Activated T-cell treated with anti-CD3 and anti-CD28 coated beads, Interleukin-2, amount 50 U/mL, for 24 hours (primary cell): ENCODE measurements around the gene NCKAP5.
"Not testable (repeated sequence)": the region's sequence is repeated elsewhere in the genome, so short reads cannot be mapped to it uniquely, and the experiment has no call there.

Experiments used
- DNase-seq: peaks from one replicate; pipeline ENCODE4 v3.0.0-alpha.2; 2020
- H3K27ac Mint-ChIP-seq: 2 replicates; pipeline ENCODE4 v1.8.0; 2020; ENCODE audit warnings: mild to moderate bottlenecking, mixed read lengths
- H3K27me3 Mint-ChIP-seq: 2 replicates; pipeline ENCODE4 v1.8.0; 2020; ENCODE audit warnings: mixed read lengths
- H3K36me3 Mint-ChIP-seq: 2 replicates; pipeline ENCODE4 v1.8.0; 2020; ENCODE audit warnings: low read depth, mixed read lengths
- H3K4me1 Mint-ChIP-seq: 2 replicates; pipeline ENCODE4 v1.8.0; 2020; ENCODE audit warnings: low read depth, mixed read lengths
- H3K4me3 Mint-ChIP-seq: 2 replicates; pipeline ENCODE4 v1.8.0; 2020; ENCODE audit warnings: mild to moderate bottlenecking, moderate library complexity, mixed read lengths
- H3K9me3 Mint-ChIP-seq: 2 replicates; pipeline ENCODE4 v1.8.0; 2020; ENCODE audit warnings: mixed read lengths

The NCKAP5 gene

GRCh38 chr2:133229974-133230373 is 338.3 kb downstream of the NCKAP5 start:
- no peak overlapping the region for H3K27ac Mint-ChIP-seq
- H3K9me3 Mint-ChIP-seq = peaks cover 5% of the 10 kb centered on the region
- H3K27me3 Mint-ChIP-seq = no peaks in the 10 kb centered on the region
- no peak overlapping the region for H3K4me3 Mint-ChIP-seq
- no peak for DNase-seq
- H3K36me3 Mint-ChIP-seq = no peaks in the 10 kb centered on the region
- H3K4me1 Mint-ChIP-seq = no peaks in the 10 kb centered on the region

- Mint-ChIP-seq H3K27ac (no peak overlapping the region), H3K4me1 (no peaks in the 10 kb centered on the region), H3K27me3 (no peaks in the 10 kb centered on the region), H3K4me3 (no peak overlapping the region), H3K9me3 (peaks cover 4% of the 10 kb centered on the region), H3K36me3 (no peaks in the 10 kb centered on the region)
- no peak for DNase-seq
Measured at GRCh38 chr2:133223226-133223625, 345.0 kb downstream of the NCKAP5 start.

GRCh38 chr2:133221398-133221797 is 346.9 kb downstream of the NCKAP5 start:
- no peaks in the 10 kb centered on the region for H3K36me3 Mint-ChIP-seq
- H3K4me1 Mint-ChIP-seq = no peaks in the 10 kb centered on the region
- H3K27me3 Mint-ChIP-seq = no peaks in the 10 kb centered on the region
- no peak overlapping the region for H3K27ac Mint-ChIP-seq
- no peak overlapping the region for H3K4me3 Mint-ChIP-seq
- no peak for DNase-seq
- H3K9me3 Mint-ChIP-seq = peaks cover 5% of the 10 kb centered on the region

GRCh38 chr2:133218204-133218603 is 350.1 kb downstream of the NCKAP5 start:
- DNase-seq = no peak
- Mint-ChIP-seq H3K9me3 (peaks cover 10% of the 10 kb centered on the region), H3K27me3 (no peaks in the 10 kb centered on the region), H3K4me3 (no peak overlapping the region), H3K4me1 (no peaks in the 10 kb centered on the region), H3K36me3 (no peaks in the 10 kb centered on the region), H3K27ac (no peak overlapping the region)

- H3K4me1 Mint-ChIP-seq = no peaks in the 10 kb centered on the region
- no peak for DNase-seq
- H3K27ac Mint-ChIP-seq = no peak overlapping the region
- H3K27me3 Mint-ChIP-seq = no peaks in the 10 kb centered on the region
- H3K9me3 Mint-ChIP-seq = peaks cover 19% of the 10 kb centered on the region
- H3K36me3 Mint-ChIP-seq = no peaks in the 10 kb centered on the region
- no peak overlapping the region for H3K4me3 Mint-ChIP-seq
Measured at GRCh38 chr2:133215477-133215876, 352.8 kb downstream of the NCKAP5 start.

- no peak for DNase-seq
- H3K27ac Mint-ChIP-seq = no peak overlapping the region
- no peaks in the 10 kb centered on the region for H3K36me3 Mint-ChIP-seq
- no peaks in the 10 kb centered on the region for H3K4me1 Mint-ChIP-seq
- peaks cover 19% of the 10 kb centered on the region for H3K9me3 Mint-ChIP-seq
- no peaks in the 10 kb centered on the region for H3K27me3 Mint-ChIP-seq
- H3K4me3 Mint-ChIP-seq = no peak overlapping the region
Measured at GRCh38 chr2:133213651-133214050, 354.6 kb downstream of the NCKAP5 start.

- no peak overlapping the region for H3K4me3 Mint-ChIP-seq
- no peaks in the 10 kb centered on the region for H3K36me3 Mint-ChIP-seq
- no peak overlapping the region for H3K27ac Mint-ChIP-seq
- no peaks in the 10 kb centered on the region for H3K4me1 Mint-ChIP-seq
- H3K9me3 Mint-ChIP-seq = peaks cover 26% of the 10 kb centered on the region
- H3K27me3 Mint-ChIP-seq = no peaks in the 10 kb centered on the region
- no peak for DNase-seq
Measured at GRCh38 chr2:133209325-133209724, 358.9 kb downstream of the NCKAP5 start.

- not testable (repeated sequence) for H3K27me3 Mint-ChIP-seq, DNase-seq, H3K4me3 Mint-ChIP-seq, H3K36me3 Mint-ChIP-seq, H3K27ac Mint-ChIP-seq, H3K4me1 Mint-ChIP-seq
- peaks cover 21% of the 10 kb centered on the region for H3K9me3 Mint-ChIP-seq
Measured at GRCh38 chr2:133206666-133207065, 361.6 kb downstream of the NCKAP5 start.

- Mint-ChIP-seq H3K4me3 (no peak overlapping the region), H3K27me3 (no peaks in the 10 kb centered on the region), H3K27ac (no peak overlapping the region), H3K36me3 (no peaks in the 10 kb centered on the region), H3K4me1 (no peaks in the 10 kb centered on the region), H3K9me3 (peaks cover 20% of the 10 kb centered on the region)
- DNase-seq = no peak
Measured at GRCh38 chr2:133204421-133204820, 363.8 kb downstream of the NCKAP5 start.

- no peaks in the 10 kb centered on the region for H3K4me1 Mint-ChIP-seq
- no peaks in the 10 kb centered on the region for H3K27me3 Mint-ChIP-seq
- peaks cover 5% of the 10 kb centered on the region for H3K9me3 Mint-ChIP-seq
- no peak for DNase-seq
- no peaks in the 10 kb centered on the region for H3K36me3 Mint-ChIP-seq
- H3K27ac Mint-ChIP-seq = no peak overlapping the region
- H3K4me3 Mint-ChIP-seq = no peak overlapping the region
Measured at GRCh38 chr2:133200684-133201421, 367.4 kb downstream of the NCKAP5 start.

GRCh38 chr2:133198678-133199077 is 369.6 kb downstream of the NCKAP5 start:
- no peaks in the 10 kb centered on the region for H3K36me3 Mint-ChIP-seq
- no peak for DNase-seq

GRCh38 chr2:133197156-133197555 is 371.1 kb downstream of the NCKAP5 start:
- Mint-ChIP-seq H3K4me3 (no peak overlapping the region), H3K9me3 (peaks cover 9% of the 10 kb centered on the region), H3K27ac (no peak overlapping the region), H3K27me3 (no peaks in the 10 kb centered on the region), H3K36me3 (no peaks in the 10 kb centered on the region), H3K4me1 (no peaks in the 10 kb centered on the region)
- no peak for DNase-seq

More at GRCh38 chr2:133198678-133199077, 369.6 kb downstream of the NCKAP5 start:
- no peak overlapping the region for H3K4me3 Mint-ChIP-seq
- H3K27me3 Mint-ChIP-seq = no peaks in the 10 kb centered on the region
- H3K9me3 Mint-ChIP-seq = peaks cover 5% of the 10 kb centered on the region
- H3K27ac Mint-ChIP-seq = no peak overlapping the region
- H3K4me1 Mint-ChIP-seq = no peaks in the 10 kb centered on the region

GRCh38 chr2:133194777-133195335 is 373.4 kb downstream of the NCKAP5 start:
- Mint-ChIP-seq H3K27ac (no peak overlapping the region), H3K9me3 (peaks cover 6% of the 10 kb centered on the region), H3K4me3 (no peak overlapping the region), H3K36me3 (no peaks in the 10 kb centered on the region), H3K27me3 (no peaks in the 10 kb centered on the region), H3K4me1 (no peaks in the 10 kb centered on the region)
- no peak for DNase-seq

GRCh38 chr2:133194362-133194655 is 374.0 kb downstream of the NCKAP5 start:
- H3K27me3 Mint-ChIP-seq = no peaks in the 10 kb centered on the region
- no peaks in the 10 kb centered on the region for H3K4me1 Mint-ChIP-seq
- no peak for DNase-seq
- H3K4me3 Mint-ChIP-seq = no peak overlapping the region
- H3K27ac Mint-ChIP-seq = no peak overlapping the region
- no peaks in the 10 kb centered on the region for H3K36me3 Mint-ChIP-seq
- H3K9me3 Mint-ChIP-seq = peaks cover 6% of the 10 kb centered on the region

- Mint-ChIP-seq H3K36me3 (no peaks in the 10 kb centered on the region), H3K27ac (no peak overlapping the region), H3K4me3 (no peak overlapping the region), H3K9me3 (peaks cover 6% of the 10 kb centered on the region), H3K27me3 (no peaks in the 10 kb centered on the region), H3K4me1 (no peaks in the 10 kb centered on the region)
- no peak for DNase-seq
Measured at GRCh38 chr2:133193544-133194361, 374.5 kb downstream of the NCKAP5 start.
